ENCODE measurements around the gene NR6A1.

DNA sequence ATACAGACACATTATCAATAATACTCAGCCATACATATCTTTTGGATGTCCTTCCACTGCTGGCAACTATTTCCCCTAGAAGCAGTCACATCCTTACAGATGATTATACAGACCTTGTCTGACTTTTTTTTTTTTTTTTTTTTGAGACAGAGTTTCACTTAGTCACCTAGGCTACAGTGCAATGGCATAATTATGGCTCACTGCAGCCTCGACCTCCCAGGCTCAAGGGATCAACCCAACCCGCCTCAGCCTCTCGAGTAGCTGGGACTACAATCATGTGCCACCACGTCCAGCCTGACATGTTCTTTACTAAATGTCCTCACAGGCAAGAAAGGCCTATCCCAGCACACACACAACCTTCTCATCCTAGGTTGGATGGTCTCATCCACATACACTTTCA is 24.0 kb downstream of the NR6A1 start:
- TF ChIP-seq ZBTB7A (CRISPR knock-in tag; IDR thresholded peaks at IDR 0.05) (no peak), RAD21 (CRISPR knock-in tag; IDR thresholded peaks at IDR 0.05) (no peak), ZNF136 (CRISPR knock-in tag; IDR thresholded peaks at IDR 0.05; ENCODE audit: low read depth) (no peak), ELF1 (CRISPR knock-in tag; IDR thresholded peaks at IDR 0.05) (no peak)
- TF ChIP-seq, protein P1, sequence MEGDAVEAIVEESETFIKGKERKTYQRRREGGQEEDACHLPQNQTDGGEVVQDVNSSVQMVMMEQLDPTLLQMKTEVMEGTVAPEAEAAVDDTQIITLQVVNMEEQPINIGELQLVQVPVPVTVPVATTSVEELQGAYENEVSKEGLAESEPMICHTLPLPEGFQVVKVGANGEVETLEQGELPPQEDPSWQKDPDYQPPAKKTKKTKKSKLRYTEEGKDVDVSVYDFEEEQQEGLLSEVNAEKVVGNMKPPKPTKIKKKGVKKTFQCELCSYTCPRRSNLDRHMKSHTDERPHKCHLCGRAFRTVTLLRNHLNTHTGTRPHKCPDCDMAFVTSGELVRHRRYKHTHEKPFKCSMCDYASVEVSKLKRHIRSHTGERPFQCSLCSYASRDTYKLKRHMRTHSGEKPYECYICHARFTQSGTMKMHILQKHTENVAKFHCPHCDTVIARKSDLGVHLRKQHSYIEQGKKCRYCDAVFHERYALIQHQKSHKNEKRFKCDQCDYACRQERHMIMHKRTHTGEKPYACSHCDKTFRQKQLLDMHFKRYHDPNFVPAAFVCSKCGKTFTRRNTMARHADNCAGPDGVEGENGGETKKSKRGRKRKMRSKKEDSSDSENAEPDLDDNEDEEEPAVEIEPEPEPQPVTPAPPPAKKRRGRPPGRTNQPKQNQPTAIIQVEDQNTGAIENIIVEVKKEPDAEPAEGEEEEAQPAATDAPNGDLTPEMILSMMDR (CRISPR knock-in tag; IDR thresholded peaks at IDR 0.05): no peak
